ENCODE data around the gene SLC39A9.
"Not testable (repeated sequence)": the region's sequence is repeated elsewhere in the genome, so short reads cannot be mapped to it uniquely, and the experiment has no call there.

The SLC39A9 gene

DNA sequence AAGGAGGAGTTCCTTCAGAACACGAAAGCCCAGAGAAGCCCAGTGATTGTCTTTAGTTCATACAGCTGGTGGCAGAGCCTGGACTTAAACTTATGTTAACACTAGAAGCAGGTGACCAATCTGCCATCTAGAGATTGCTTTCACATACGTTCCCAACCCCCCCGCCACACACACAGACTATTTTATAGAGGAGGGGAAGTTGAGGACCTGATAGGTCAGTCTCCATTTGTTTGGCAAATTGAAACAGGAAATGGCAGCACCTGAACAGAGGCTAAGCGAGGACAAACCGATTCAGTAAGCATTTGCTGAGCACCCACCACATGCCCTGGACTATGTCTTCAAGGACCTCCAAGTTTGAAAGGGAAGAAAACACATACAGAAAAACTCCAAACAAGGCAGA lies 81.2 kb downstream of the SLC39A9 start:
- DNase-seq, result no peak

DNA sequence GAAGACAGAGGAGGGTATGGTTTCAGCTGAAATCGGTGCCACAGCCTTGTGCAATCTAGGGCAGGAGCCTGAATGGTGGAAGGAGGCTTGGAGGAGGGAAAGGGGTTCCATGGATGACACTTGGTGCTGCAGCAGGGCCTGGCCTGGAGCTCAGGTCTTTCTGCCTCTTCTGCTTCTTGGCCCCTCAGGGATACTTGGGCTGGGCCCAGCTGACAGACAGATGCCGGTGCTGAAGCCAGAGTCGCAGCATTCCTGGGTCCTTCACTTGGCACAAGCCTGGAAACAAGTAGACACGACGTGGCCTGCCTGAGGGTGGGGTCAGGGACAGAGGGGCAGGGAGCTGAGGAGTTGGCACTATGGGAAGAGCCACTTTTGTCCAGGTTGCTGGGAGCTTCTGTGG lies 81.6 kb downstream of the SLC39A9 start:
- no peak for DNase-seq

DNA sequence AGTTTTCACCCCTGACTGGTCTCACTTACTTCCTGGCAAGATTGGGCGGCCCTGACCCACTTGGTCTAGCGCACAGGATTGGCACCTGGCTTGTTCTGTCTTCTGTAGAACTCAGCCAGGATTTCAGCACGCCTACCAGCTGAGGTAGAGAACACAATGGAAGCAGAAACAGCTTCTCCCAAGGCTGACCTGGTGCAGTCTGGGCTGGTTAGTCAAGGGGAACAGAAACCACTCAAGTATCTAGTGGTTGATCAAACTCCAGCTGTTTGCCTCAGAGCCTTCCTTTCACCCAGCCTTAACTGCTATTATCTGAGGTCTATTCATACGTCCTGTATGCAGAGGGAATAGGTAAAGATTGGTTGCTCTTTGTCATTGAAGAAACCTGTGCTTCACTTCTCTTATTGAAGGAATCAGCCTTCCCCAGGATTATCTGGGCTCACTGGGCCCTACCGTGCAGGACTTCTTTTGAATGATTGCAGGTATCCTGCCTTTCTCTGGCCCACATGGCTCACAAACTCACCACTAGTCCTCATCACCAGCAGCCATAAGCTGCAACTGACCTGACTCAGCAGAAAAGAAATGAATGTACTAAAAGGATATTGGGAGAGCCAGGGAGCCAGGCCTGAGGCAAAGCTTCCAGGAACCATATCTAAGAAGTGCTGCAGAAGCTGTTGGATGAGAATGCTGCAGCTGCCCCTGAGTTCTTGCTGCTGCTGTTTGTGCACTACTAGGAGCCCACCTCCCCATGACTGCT lies 83.5 kb downstream of the SLC39A9 start:
- DNase-seq, result no peak

DNA sequence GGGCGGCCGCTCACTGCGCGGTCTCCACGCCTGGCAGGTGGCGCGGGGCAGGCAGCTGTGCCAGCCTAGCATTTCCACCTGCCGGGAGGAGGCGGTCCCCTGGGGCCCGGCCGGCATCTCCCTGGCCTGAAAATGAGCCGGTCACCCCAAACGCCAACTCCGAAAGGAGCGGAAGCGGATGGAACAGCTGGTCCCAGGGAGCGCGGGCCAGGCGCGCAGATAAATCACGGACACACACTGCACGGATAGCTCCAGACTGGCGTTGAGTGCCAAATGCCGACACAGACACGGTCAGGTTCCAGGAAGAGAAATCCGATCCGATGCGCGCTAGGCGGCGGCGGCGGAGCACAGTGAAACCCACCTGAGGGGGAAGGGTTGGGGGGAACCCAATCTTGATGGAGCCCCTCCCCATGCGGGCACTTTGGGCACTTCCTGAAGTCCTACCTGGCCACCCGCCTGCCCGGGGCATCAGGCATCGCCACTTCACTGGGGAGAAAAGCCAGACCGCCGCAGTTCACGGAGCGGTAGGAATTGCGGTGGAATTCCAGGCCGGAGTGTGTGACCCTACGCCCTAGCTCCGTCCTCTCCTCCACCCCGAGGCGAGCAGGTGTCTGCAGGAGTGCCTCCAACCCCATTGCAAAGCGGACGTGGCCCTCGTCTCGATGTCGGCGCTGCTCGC lies 85.4 kb downstream of the SLC39A9 start:
- no peak for DNase-seq

DNA sequence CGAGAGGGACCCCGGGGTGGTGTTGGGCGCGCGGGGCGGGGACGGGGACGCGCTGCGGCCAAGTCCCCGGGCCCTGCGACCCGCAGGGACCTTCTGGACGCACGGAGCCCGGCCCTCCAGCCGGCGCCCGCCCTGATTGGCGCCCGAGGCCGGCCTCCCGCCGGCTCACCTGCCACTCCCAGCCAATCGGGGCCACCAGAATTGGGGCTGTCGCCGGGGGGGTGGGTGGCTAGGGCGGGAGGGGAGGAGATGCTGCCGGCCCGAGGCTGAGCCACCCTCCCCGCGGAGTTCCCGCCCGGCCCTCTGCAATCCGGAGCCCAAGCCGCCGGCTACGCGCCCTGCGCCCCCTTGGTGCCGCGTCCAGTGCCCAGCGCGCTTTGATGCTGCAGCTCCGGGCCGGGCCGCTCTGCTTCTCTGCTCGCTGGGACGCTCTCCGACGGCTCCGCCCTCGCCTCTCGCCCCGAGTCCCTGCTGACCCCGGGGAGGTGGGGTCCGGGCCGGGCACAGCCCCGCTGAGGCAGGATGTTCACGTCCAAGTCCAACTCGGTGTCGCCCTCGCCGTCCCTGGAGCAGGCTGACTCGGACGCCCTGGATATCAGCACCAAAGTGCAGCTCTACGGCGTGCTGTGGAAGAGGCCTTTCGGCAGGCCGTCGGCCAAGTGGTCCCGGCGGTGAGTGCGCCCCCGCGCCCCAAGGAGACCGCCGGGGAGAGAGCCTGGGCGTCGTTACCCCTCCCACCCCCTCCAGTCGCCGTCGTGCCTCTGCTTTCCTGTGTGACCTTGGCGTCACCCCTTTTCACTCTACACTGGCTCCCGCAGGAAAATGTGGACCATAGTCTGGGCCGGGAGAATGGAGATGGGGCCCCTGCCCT lies 86.2 kb downstream of the SLC39A9 start, which contains the start of gene PLEKHD1:
TSS of gene PLEKHD1 (plus strand) at position 285 of the 871 bp plus-strand sequence. CDS start at position 523, 238 bp downstream.
- no peak for DNase-seq

DNA sequence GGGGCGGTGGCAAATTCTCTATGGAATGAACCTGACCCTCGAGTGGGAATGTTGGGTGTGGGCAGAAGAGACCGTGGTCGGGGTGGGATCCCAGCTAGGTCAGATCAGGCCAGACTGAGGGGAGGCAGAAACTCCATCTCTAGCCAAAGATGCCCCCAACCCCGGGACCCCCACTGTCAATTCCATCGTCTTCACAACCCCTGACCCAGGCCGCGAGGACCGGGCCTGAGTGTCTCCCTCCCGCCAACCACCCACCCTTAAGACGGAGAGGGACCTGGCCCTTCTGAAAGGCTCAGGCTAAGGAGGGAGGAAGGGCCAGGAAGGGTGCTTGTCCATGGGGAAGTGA lies 86.8 kb downstream of the SLC39A9 start:
- DNase-seq, result no peak

DNA sequence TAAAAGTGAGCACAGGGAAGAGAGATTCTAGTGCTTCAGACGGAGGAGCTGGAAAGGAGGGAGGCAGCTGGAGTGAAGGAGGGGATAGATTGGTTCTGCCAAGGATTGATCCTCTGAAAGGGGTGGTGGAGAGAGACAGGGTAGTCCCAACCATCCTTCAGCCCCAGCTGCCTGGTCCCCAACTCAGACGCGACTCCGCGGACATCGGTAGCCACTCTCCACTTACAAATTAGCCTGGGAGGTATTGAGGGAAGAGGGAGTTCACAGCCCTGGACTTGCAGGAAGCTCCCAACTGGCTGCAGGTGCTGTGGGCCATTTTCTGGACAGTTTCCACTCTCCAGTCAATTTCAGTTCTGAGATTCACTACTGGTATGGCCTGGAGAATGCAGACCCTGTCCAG lies 87.2 kb downstream of the SLC39A9 start:
- no peak for DNase-seq

DNA sequence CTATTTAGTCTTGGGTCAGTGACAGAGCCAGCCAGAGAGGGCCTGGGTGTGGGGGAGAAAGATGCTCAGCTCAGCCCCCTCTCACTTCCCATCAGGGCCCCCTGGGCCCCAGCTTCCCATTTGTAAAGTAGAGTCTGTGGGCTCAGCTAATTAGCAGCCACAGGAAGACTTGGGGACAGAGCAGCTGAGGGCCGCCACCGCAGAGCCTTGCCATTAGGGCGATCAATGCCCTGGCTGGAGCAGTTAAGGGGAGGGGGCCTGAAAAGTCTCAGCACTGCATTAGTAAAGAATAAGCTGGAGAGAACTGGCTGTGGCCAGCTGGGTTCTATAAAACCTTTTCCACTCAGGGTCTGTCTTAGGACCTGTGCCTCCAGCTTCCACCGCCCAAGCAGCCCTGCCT lies 88.7 kb downstream of the SLC39A9 start:
- DNase-seq, result no peak

DNA sequence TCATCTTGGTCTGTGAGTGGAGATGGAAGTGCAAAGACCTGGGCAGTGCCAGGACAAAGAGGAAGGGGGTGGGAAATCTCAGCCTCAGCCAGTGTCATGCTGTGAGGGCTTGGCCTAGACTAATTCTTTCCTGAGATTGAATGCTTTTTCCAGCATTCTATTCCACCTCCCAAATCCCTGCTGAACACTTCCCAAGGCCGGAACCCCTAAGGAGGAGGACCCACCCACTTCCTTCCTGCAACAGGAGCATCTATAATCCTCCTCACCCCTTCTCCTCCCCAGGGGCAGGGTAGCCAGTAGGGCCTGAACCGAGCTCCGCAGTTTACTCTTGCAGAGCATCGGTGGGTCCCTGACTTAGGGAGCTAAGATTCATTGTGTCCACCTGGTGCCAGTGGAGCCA lies 89.3 kb downstream of the SLC39A9 start:
- DNase-seq, result no peak

DNA sequence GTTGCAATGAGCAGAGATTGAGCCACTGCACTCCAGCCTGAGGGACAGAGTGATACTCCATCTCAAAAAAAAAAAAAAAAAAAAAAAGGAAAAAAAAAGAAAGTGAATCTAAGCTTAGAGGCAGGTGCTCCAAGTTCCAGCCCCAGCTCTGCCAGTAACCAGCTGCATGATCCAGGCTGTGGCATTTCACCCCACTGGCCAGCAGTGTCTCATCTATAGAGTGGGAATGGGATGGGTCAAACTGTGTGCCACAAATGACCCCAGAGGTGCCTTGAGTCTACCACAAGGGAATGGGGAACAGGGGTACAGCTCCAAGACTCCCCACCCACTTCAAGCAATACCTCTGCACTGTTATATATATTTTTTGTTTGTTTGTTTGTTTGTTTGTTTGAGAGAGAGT lies 91.0 kb downstream of the SLC39A9 start:
- no peak for DNase-seq

DNA sequence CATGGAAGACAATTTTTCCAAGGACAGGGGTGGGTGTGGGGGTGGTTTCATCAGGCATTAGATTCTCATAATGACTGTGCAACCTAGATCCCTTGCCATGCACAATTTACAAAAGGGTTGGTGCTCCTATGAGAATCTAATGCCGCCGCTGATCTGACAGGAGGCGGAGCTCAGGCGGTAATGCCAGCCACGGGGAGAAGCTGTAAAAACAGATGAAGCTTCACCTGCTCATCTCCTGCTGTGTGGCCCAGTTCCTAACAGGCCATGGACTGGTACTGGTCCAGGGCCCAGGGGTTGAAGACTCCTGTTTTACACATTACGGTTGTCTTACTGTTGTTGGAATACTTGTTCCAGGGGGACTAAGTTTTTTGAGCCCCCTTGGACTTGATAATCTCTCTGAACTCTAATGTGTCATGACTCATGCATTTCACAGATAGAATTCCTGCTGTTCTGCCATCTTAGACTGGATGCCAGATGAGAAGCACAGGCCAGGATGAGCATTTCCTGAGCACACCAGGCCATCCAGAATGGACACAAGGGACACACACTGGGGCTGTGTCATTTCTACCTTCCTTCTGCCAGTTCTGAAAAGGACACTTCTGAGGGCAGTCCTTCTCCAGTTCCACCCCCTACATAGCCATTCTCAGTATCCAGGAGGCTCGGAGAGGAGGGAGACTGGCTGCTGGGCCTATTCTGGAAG lies 91.9 kb downstream of the SLC39A9 start:
- no peak for DNase-seq

DNA sequence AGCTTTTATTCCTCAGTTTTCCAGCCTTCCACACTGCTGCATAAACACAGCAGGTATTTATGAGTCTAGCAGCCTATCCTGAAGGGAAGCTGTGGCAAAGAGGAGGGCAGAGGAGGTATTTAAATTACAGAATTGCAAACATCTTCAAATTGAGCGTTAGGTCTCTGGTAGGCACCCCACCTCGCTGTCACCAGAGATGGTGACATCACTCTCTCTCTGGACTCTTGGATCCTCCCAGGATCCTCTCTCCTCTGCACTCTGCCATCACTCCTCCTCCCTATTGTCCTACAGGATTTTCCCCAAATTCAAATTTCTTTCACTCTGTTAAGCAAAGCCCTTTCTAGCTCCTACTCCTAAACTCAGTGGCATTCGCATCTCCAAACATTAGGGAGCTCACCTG lies 92.7 kb downstream of the SLC39A9 start:
- no peak for DNase-seq

DNA sequence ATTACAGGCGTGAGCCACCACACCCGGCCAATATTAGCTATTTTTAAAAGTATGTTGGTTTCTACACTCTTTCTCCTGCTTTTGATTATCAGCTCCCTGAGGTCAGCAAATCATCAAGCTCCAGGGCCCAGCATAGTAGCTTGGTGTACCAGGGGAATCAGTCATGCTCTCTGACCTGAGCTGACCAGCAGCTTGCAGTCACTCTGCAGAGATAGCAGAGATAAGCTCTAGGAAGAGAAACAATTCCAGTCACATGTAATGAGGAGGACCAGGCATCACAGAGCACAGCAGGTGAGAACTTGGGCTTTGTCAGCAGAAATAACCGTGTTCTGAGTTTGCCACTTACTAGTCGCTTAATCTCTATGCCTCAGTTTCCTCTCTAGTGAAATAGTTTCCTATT lies 94.5 kb downstream of the SLC39A9 start:
- DNase-seq, result no peak

DNA sequence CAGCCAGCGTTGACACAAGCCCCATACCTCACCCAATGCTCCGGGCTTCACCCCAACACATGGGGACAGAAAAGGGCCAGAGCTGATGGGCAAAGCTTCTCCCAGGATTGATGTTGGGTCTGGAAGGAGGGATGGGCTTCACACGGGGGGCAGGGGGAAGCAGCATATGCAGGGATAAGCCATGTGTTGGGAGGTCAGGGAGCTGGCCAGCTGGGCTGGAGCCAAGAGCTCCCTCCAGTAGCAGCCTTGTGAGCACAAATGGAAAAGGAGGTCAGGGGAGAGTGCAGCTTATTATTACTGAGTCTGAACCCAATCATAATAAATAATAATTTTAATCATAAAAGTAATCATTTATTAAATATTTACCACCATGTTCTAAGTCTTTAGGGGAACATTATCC lies 95.3 kb downstream of the SLC39A9 start:
- DNase-seq, result no peak

DNA sequence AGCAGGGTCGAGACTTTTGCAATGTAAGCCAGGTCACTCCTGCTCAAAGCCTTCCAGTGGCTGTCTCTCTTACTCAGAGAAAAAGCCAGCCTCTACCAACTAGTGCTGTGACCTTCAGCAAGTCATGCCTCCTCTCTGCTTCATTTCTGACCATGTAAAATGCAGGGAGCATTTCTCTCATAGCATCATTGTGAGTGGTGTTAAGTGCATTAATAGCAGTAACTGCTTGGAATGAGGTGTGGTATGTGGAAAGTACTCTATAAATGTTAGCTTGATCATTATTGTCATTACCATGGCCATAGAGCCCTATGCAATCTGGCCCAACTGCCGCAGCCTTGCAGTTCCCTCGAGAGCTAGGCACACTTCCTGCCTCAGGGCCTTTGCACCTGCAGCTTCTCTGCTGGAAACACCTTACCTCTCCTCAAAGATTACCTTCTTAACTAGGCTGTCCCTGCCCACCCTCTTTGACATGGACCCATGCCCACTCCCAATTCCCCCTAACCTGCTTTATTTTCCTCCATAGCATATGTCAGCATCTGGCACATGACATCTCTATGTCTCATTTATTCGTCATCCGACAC lies 96.9 kb downstream of the SLC39A9 start:
- DNase-seq, result no peak

DNA sequence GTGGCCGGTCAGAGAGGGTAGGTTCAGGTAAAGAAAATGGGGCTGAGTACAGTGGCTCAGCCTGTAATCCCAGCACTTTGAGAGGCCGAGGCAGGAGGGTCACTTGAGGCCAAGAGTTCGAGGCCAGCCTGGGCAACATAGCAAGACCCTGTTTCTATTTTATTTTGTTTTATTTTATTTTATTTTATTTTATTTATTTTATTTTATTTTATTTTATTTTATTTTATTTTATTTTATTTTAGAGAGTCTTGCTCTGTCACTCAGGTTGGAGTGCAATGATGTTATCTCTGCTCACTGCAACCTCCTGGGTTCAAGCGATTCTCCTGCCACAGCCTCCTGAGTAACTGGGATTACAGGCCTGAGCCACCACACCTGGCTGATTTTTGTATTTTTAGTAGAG lies 99.4 kb downstream of the SLC39A9 start:
- DNase-seq, result not testable (repeated sequence)

DNA sequence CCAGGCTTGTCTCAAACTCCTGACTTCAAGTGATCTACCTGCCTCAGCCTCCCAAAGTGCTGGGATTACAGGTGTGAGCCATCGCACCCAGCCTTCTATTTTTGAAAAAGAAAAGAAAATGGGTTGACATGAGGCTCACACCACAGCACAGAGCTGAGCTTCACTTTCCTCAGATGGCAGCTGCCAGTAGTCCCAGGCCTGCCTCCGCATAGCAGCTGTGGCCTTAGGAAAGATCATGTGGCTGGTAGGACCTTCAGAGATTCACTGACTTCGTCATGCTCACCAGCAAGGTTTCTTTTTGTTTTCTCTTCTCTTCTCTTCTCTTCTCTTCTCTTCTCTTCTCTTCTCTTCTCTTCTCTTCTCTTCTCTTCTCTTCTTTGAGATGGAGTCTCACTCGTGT lies 99.8 kb downstream of the SLC39A9 start:
- not testable (repeated sequence) for DNase-seq

DNA sequence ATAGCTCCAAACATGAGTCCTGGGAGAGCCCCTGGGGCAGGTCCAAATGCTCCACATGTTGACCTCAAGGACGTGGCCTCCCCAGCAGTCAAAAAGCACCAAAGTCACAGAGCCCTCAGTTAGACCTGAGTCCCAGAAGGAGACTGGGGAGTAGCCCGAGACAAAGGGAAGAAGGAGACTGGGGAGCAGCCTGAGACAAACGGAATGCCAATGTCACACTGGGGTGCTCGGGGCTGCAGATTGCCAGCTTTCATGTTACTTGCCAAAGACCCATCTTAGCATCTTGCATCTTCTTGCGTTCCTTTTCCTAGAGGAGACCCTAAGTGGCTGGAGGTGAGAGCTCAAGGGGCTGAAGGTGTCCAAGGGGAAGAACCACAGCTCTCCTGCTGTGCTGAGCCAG lies 100.9 kb downstream of the SLC39A9 start:
- DNase-seq, result no peak

DNA sequence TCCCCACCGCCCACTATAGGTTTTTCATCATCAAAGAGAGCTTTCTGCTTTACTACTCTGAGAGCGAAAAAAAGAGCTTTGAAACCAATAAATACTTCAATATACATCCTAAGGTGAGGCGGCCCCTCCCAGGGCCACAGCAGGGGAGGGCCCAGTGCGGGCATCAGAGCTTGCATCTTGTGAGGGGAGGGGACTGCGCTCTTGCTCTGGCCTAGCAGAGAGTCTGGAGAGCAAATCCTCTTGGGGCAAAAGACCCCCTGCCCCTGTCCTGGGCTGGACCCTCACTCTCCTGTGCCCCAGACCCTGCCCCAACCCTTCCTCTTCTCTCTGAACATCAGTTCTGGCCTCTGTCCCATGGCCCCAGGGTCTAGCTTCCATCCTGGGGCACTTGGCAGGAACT lies 101.6 kb downstream of the SLC39A9 start:
- no peak for DNase-seq

DNA sequence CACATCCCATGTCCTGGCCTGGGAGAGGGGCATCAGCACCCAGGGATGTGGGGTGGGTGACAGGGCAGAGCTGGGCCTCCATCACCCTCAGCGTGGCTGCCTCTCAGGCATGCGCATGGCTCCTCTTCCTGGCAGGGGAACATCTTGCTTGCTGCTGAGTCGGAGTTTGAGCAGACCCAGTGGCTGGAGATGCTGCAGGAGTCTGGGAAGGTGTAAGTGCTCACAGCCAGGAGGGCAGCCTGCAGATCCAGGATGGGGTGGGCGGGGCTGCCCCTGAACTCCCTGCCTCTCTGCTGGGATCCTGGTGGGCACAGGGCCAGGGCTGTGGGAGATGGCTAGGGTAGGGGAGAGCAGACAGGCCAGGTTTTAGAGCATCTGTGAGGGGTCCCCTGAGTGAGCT lies 102.2 kb downstream of the SLC39A9 start:
- no peak for DNase-seq

DNA sequence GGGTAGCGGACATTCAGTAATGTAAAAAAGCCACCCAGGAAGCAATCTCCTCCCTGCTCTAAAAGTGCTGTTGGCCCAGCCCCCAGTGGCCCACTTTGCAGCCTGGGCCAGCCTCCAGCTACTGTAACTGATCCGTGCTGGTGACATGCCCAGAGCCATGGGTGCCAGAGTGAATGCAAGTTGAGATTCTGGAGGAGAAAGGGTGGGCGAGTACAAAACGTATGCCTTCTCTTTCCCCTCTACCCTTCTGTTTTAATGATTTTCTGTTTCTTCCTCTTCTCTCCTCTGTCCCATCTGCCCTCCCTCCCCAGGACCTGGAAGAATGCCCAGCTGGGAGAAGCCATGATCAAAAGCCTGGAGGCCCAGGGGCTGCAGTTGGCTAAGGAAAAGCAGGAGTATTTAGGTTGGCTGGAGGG lies 102.9 kb downstream of the SLC39A9 start:
- DNase-seq, result no peak

DNA sequence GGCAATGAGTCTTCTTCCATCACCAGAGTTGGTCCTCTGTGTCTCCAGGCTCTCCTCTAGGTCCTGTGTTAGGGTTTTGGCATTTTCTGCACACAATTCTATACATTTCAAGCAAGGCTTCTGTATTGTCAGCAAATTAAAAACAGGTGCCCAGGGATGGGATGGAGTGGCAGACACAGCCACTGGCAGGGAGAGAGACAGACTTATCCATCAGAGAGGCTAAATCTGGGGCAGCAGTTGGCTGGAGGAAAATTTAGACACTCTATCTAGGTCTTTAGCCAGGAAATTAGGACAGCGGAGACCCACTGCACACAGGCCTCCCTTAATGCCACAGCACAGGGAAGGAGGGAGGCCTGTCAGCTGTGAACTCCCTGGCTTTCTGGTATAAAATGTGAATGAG lies 106.3 kb downstream of the SLC39A9 start:
- DNase-seq, result no peak
